Upper lobe of left lung (tissue), 4 donors: Measurements from ENCODE around the gene FMNL2.

Source experiments
- CTCF ChIP-seq, 6 experiments: fragments of 450-650 bp in 4 of 6; fragments of 200-600 bp in 2 of 6; sonication (generic) in 2 of 6; IDR thresholded peaks; one replicate each; pipeline ENCODE4 v1.5.1; 2016 to 2019; ENCODE audit warnings: antibody characterized with exemption in 6 of 6
- EP300 ChIP-seq, 4 donors: sonication (generic); formaldehyde crosslinking; IDR thresholded peaks; one replicate each; pipeline ENCODE4 v1.5.1; 2017; ENCODE audit warnings: antibody characterized with exemption in 4 of 4, control low read depth in 2 of 4
- POLR2A ChIP-seq, 4 donors: fragments of 450-650 bp; IDR thresholded peaks; one replicate each; pipeline ENCODE4 v1.5.1; 2016 to 2017; ENCODE audit warnings: antibody characterized with exemption in 4 of 4, mild to moderate bottlenecking in 2 of 4
- POLR2AphosphoS5 ChIP-seq, 2 donors: sonication (generic); formaldehyde crosslinking; IDR thresholded peaks; one replicate each; pipeline ENCODE4 v1.5.1; 2017; ENCODE audit warnings: antibody characterized with exemption in 2 of 2

GRCh38 chr2:152550386-152550785 is 215.4 kb downstream of the FMNL2 start:
- TF ChIP-seq CTCF (IDR thresholded peaks at IDR 0.05) (no peak), POLR2A (IDR thresholded peaks at IDR 0.05) (no peak), POLR2AphosphoS5 (IDR thresholded peaks at IDR 0.05) (no peak), EP300 (IDR thresholded peaks at IDR 0.05) (no peak)
